ENCODE measurements around the gene B3GNT9. TPM values are rescaled to one million over a fixed set of nuclear protein-coding genes. Genes with fewer than 3 reads are reported as not detected.

Gene B3GNT9
- total RNA-seq, result 10 to 100 TPM; 17.0 to 19.8 (median 18.7) TPM
- 11.7 TPM for polyA plus RNA-seq
- long read RNA-seq, donor 1, transcript B3GNT9-201 (2 exons, 2,917 nt), result major isoform, 14 of 27 reads
- long read RNA-seq, donor 1, partial matches to known transcripts, result 10 of 27 reads
- long read RNA-seq, donor 1, other reads (novel, unspliced or antisense), result 3 of 27 reads
- long read RNA-seq, donor 2, transcript B3GNT9-201 (2 exons, 2,917 nt), result major isoform, 18 of 30 reads
- long read RNA-seq, donor 2, partial matches to known transcripts, result 0 of 30 reads
- long read RNA-seq, donor 2, other reads (novel, unspliced or antisense), result 12 of 30 reads
- long read RNA-seq, donor 3, partial matches to known transcripts, result 0 of 4 reads
- long read RNA-seq, donor 3, other reads (novel, unspliced or antisense), result 4 of 4 reads
- long read RNA-seq, donor 4, transcript B3GNT9-201 (2 exons, 2,917 nt), result major isoform, 13 of 26 reads
- long read RNA-seq, donor 4, partial matches to known transcripts, result 13 of 26 reads
- long read RNA-seq, donor 4, other reads (novel, unspliced or antisense), result 0 of 26 reads

GRCh38 chr16:67150833-67151396, at the start of gene B3GNT9:
Gene B3GNT9 (minus strand): TSS chr16:67150998. CDS start chr16:67150485, 513 bp downstream.
- H3K9me3 ChIP-seq (ENCODE audit: control insufficient read depth, low read length), result no peaks in the 10 kb centered on the region
- H3K4me3 ChIP-seq (ENCODE audit: low read length), result peak within 1 kb of the TSS; percentile 56
- WGBS, result 1% methylated on average over 34 of the region's 34 CpGs
- no peaks in the 10 kb centered on the region for H3K27me3 ChIP-seq (ENCODE audit: control insufficient read depth, insufficient read depth)
- peak within 1 kb of the TSS; percentile 68 for H3K27ac ChIP-seq (ENCODE audit: low read length)
- DNase-seq, result peak; percentile 88 to 95 (median 94)
- ATAC-seq, result peak; percentile 85 to 86
- intact Hi-C loops (cut with DNase I), result loop anchor here in 1 of 4 donors (2.0 kb wide), 1 partner anchor 174 kb away; no protein-coding TSS in a partner anchor
- peaks cover 3% of the 10 kb centered on the region for H3K4me1 ChIP-seq (ENCODE audit: control insufficient read depth, insufficient read depth, low read length)

DNA sequence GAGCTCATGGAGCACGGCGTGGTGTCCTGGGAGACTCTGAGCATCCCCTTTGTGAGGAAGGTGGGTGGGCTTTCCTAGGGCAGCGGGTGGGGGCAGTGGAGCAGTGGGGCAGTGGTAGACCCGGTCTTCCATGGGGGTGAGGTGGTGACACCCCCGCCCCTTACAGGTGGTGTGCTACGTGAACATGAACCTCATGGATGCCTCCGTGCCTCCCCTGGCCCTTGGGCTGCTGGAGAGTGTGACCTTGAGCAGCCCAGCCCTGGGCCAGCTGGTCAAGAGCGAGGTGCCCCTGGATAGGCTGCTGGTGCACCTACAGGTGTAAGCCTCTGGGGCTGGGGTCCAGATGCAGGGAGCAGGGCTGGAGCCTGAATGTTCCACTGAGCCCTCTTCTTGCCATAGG, 49.7 kb upstream of the B3GNT9 start:
- 88% methylated on average over 8 of the region's 8 CpGs for WGBS

GRCh38 chr16:67199808-67200198, 49.0 kb upstream of the B3GNT9 start:
- Histone ChIP-seq H3K27ac (ENCODE audit: low read length) (no peak overlapping the region), H3K4me3 (ENCODE audit: low read length) (no peak overlapping the region), H3K27me3 (ENCODE audit: control insufficient read depth, insufficient read depth) (no peaks in the 10 kb centered on the region), H3K9me3 (ENCODE audit: control insufficient read depth, low read length) (no peaks in the 10 kb centered on the region), H3K4me1 (ENCODE audit: control insufficient read depth, insufficient read depth, low read length) (no peaks in the 10 kb centered on the region)
- 43% methylated on average over 22 of the region's 22 CpGs for WGBS
- intact Hi-C loops (cut with DNase I), result no loop called here
- DNase-seq (peak in 1 of 3 donors; percentile 57), ATAC-seq (no peak)

More for the DNA sequence above, 49.7 kb upstream of the B3GNT9 start:
- no peaks in the 10 kb centered on the region for H3K27me3 ChIP-seq (ENCODE audit: control insufficient read depth, insufficient read depth)
- ATAC-seq (no peak), DNase-seq (peak in 2 of 3 donors; percentile 23 to 61)
- no peak overlapping the region for H3K4me3 ChIP-seq (ENCODE audit: low read length)
- no peak overlapping the region for H3K27ac ChIP-seq (ENCODE audit: low read length)
- intact Hi-C loops (cut with DNase I), result no loop called here
- H3K9me3 ChIP-seq (ENCODE audit: control insufficient read depth, low read length), result no peaks in the 10 kb centered on the region
- H3K4me1 ChIP-seq (ENCODE audit: control insufficient read depth, insufficient read depth, low read length), result no peaks in the 10 kb centered on the region

DNA sequence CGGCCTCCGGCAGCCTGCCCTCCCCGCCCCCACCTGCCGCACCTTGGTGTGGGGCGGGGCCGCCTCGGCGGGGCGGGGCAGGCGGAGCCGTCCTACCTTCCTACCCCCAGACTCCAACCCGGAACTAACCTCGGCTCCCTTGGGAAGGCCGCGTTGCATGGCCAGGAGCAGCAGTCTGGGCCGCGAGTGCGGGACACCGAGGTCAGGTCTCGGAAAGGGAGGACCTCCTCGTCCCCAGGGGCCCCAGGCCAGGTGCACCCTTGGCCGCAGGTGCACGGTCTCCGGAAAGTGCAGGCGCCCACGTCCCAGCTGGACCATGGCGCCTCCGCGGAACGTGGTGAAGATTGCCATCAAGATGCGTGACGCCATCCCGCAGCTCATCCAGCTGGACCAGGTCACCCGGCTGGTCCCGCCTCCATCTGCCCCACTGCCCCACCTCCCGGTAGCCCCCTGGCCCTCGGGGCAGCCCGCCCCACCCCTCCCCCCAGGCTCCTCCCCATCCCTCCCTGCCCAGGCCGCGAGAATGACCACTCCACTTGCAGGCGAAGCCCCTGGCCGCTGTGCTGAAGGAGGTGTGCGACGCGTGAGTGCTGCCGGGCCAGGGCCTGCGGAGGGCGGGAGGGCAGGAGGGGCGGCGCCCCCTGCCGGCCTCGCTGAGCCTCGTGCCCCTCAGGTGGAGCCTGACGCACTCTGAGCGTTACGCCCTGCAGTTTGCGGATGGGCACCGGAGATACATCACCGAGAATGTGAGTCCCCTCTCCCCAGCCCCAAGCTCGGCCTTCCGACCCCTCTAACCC, 48.4 kb upstream of the B3GNT9 start, which contains the start of gene ELMO3:
Gene ELMO3, plus strand, starts transcription at position 121 of the 797 bp plus-strand sequence. Its CDS starts 196 bp downstream, at position 317.
- DNase-seq, result peak in 2 of 3 donors; percentile 60 to 75
- no peaks in the 10 kb centered on the region for H3K4me1 ChIP-seq (ENCODE audit: control insufficient read depth, insufficient read depth, low read length)
- WGBS, result 48% methylated on average over 61 of the region's 61 CpGs
- peak; percentile 17 to 20 for ATAC-seq
- intact Hi-C loops (cut with DNase I), result no loop called here
- no peaks in the 10 kb centered on the region for H3K9me3 ChIP-seq (ENCODE audit: control insufficient read depth, low read length)
- no peak within 1 kb of the TSS for H3K27ac ChIP-seq (ENCODE audit: low read length)
- no peaks in the 10 kb centered on the region for H3K27me3 ChIP-seq (ENCODE audit: control insufficient read depth, insufficient read depth)
- no peak within 1 kb of the TSS for H3K4me3 ChIP-seq (ENCODE audit: low read length)

DNA sequence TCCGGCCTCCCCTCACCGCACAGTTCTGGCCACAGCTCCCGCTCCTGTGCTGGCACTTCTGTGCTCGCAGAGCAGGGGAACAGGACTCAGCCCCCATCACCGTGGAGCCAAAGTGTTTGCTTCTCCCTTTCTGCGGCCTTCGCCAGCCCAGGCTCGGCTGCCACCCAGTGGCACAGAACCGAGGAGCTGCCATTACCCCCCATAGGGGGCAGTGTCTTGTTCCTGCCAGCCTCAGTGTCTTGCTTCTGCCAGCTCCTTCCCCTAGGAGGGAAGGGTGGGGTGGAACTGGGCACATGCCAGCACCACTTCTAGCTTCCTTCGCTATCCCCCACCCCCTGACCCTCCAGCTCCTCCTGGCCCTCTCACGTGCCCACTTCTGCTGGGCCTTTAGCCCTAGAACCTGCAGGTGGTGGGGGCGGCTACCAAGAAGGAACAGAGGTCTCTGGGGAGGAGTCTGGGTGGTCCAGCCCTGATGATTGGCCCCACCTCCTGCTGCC, 47.5 kb upstream of the B3GNT9 start:
- ATAC-seq (peak; percentile 36 to 40), DNase-seq (peak; percentile 52 to 77 (median 76))
- Histone ChIP-seq H3K4me3 (ENCODE audit: low read length) (no peak overlapping the region), H3K27me3 (ENCODE audit: control insufficient read depth, insufficient read depth) (no peaks in the 10 kb centered on the region), H3K27ac (ENCODE audit: low read length) (no peak overlapping the region), H3K4me1 (ENCODE audit: control insufficient read depth, insufficient read depth, low read length) (no peaks in the 10 kb centered on the region), H3K9me3 (ENCODE audit: control insufficient read depth, low read length) (no peaks in the 10 kb centered on the region)
- WGBS, result 46% methylated on average over 12 of the region's 12 CpGs
- intact Hi-C loops (cut with DNase I), result no loop called here

GRCh38 chr16:67197704-67198103, 46.9 kb upstream of the B3GNT9 start:
- Histone ChIP-seq H3K4me1 (ENCODE audit: control insufficient read depth, insufficient read depth, low read length) (peaks cover 4% of the 10 kb centered on the region), H3K27me3 (ENCODE audit: control insufficient read depth, insufficient read depth) (no peaks in the 10 kb centered on the region), H3K27ac (ENCODE audit: low read length) (no peak overlapping the region), H3K9me3 (ENCODE audit: control insufficient read depth, low read length) (no peaks in the 10 kb centered on the region), H3K4me3 (ENCODE audit: low read length) (no peak overlapping the region)
- 68% methylated on average over 6 of the region's 6 CpGs for WGBS
- ATAC-seq (no peak), DNase-seq (no peak)
- intact Hi-C loops (cut with DNase I), result no loop called here

- DNase-seq (no peak), ATAC-seq (no peak)
- no peak overlapping the region for H3K27ac ChIP-seq (ENCODE audit: low read length)
- no peak overlapping the region for H3K4me3 ChIP-seq (ENCODE audit: low read length)
- WGBS, result 90% methylated on average over 1 of the region's 1 CpG
- H3K9me3 ChIP-seq (ENCODE audit: control insufficient read depth, low read length), result no peaks in the 10 kb centered on the region
- no peaks in the 10 kb centered on the region for H3K27me3 ChIP-seq (ENCODE audit: control insufficient read depth, insufficient read depth)
- H3K4me1 ChIP-seq (ENCODE audit: control insufficient read depth, insufficient read depth, low read length), result peaks cover 4% of the 10 kb centered on the region
- intact Hi-C loops (cut with DNase I), result no loop called here
Measured at GRCh38 chr16:67196881-67197280, 46.1 kb upstream of the B3GNT9 start.

GRCh38 chr16:67195676-67196075, 44.9 kb upstream of the B3GNT9 start:
- 74% methylated on average over 5 of the region's 5 CpGs for WGBS
- intact Hi-C loops (cut with DNase I), result no loop called here
- Histone ChIP-seq H3K4me1 (ENCODE audit: control insufficient read depth, insufficient read depth, low read length) (peaks cover 5% of the 10 kb centered on the region), H3K4me3 (ENCODE audit: low read length) (no peak overlapping the region), H3K9me3 (ENCODE audit: control insufficient read depth, low read length) (no peaks in the 10 kb centered on the region), H3K27ac (ENCODE audit: low read length) (no peak overlapping the region), H3K27me3 (ENCODE audit: control insufficient read depth, insufficient read depth) (no peaks in the 10 kb centered on the region)
- ATAC-seq, result no peak
- DNase-seq, result no peak

- no peaks in the 10 kb centered on the region for H3K27me3 ChIP-seq (ENCODE audit: control insufficient read depth, insufficient read depth)
- no peak overlapping the region for H3K4me3 ChIP-seq (ENCODE audit: low read length)
- H3K27ac ChIP-seq (ENCODE audit: low read length), result no peak overlapping the region
- DNase-seq (peak in 1 of 3 donors; percentile 49), ATAC-seq (no peak)
- no peaks in the 10 kb centered on the region for H3K9me3 ChIP-seq (ENCODE audit: control insufficient read depth, low read length)
- 89% methylated on average over 6 of the region's 6 CpGs for WGBS
- intact Hi-C loops (cut with DNase I), result loop anchor here in 1 of 4 donors (5.0 kb wide), 1 partner anchor 33 kb away; the partner anchor contains the start of gene TMEM208
- H3K4me1 ChIP-seq (ENCODE audit: control insufficient read depth, insufficient read depth, low read length), result peaks cover 5% of the 10 kb centered on the region
Measured at GRCh38 chr16:67194260-67194659, 43.5 kb upstream of the B3GNT9 start.

GRCh38 chr16:67193536-67193935, 42.7 kb upstream of the B3GNT9 start:
- DNase-seq (no peak), ATAC-seq (no peak)
- H3K9me3 ChIP-seq (ENCODE audit: control insufficient read depth, low read length), result no peaks in the 10 kb centered on the region
- intact Hi-C loops (cut with DNase I), result loop anchor here in 1 of 4 donors (5.0 kb wide), 1 partner anchor 34 kb away; the partner anchor contains the start of gene TMEM208
- peaks cover 5% of the 10 kb centered on the region for H3K4me1 ChIP-seq (ENCODE audit: control insufficient read depth, insufficient read depth, low read length)
- H3K27ac ChIP-seq (ENCODE audit: low read length), result no peak overlapping the region
- H3K27me3 ChIP-seq (ENCODE audit: control insufficient read depth, insufficient read depth), result no peaks in the 10 kb centered on the region
- no peak overlapping the region for H3K4me3 ChIP-seq (ENCODE audit: low read length)
